HG02885 (cell line): ENCODE data around the gene PRELID3B.
"Not testable (repeated sequence)": the region's sequence is repeated elsewhere in the genome, so short reads cannot be mapped to it uniquely, and the experiment has no call there.

Experiments used
- ATAC-seq: cut with Tn5 transposase; IDR thresholded peaks from one replicate; pipeline ENCODE4 v1.9.1; 2021; ENCODE audit warnings: mild to moderate bottlenecking; ENCODE audit not compliant: unreplicated experiment, poor library complexity

PRELID3B gene

GRCh38 chr20:59013031-59013951 lies 29.3 kb downstream of the PRELID3B start:
- ATAC-seq: no peak

- not testable (repeated sequence) for ATAC-seq
Measured at GRCh38 chr20:59011874-59012157, 30.8 kb downstream of the PRELID3B start.

- no peak for ATAC-seq
Measured at GRCh38 chr20:59010995-59011873, 31.4 kb downstream of the PRELID3B start.

- ATAC-seq: no peak
Measured at GRCh38 chr20:59010321-59010994, 32.1 kb downstream of the PRELID3B start.

GRCh38 chr20:59008715-59009336 lies 33.8 kb downstream of the PRELID3B start:
- no peak for ATAC-seq

- ATAC-seq: peak; percentile 43
Measured at GRCh38 chr20:59007665-59008511, 34.7 kb downstream of the PRELID3B start.

- peak; percentile 39 for ATAC-seq
Measured at GRCh38 chr20:59006864-59007664, 35.5 kb downstream of the PRELID3B start, which contains the start of gene CTSZ. Gene CTSZ, minus strand, starts transcription at chr20:59007254. Its CDS starts 126 bp downstream, at chr20:59007128.

GRCh38 chr20:59006167-59006863 lies 36.3 kb downstream of the PRELID3B start:
- ATAC-seq: no peak

GRCh38 chr20:59005523-59006166 lies 36.9 kb downstream of the PRELID3B start:
- ATAC-seq: no peak

- ATAC-seq: peak; percentile 56
Measured at GRCh38 chr20:59004763-59005522, 37.6 kb downstream of the PRELID3B start.

- no peak for ATAC-seq
Measured at GRCh38 chr20:59004493-59004762, 38.2 kb downstream of the PRELID3B start.

- no peak for ATAC-seq
Measured at GRCh38 chr20:59003836-59004492, 38.6 kb downstream of the PRELID3B start.

- no peak for ATAC-seq
Measured at GRCh38 chr20:59002874-59003399, 39.6 kb downstream of the PRELID3B start.

- ATAC-seq: no peak
Measured at GRCh38 chr20:59002388-59002787, 40.2 kb downstream of the PRELID3B start.

- ATAC-seq: no peak
Measured at GRCh38 chr20:59001449-59002171, 41.0 kb downstream of the PRELID3B start.

GRCh38 chr20:59001068-59001448 lies 41.5 kb downstream of the PRELID3B start:
- no peak for ATAC-seq
